Measurements from ENCODE around the gene GTF2IRD1.
"Not testable (repeated sequence)": the region's sequence is repeated elsewhere in the genome, so short reads cannot be mapped to it uniquely, and the experiment has no call there.

GTF2IRD1 gene

DNA sequence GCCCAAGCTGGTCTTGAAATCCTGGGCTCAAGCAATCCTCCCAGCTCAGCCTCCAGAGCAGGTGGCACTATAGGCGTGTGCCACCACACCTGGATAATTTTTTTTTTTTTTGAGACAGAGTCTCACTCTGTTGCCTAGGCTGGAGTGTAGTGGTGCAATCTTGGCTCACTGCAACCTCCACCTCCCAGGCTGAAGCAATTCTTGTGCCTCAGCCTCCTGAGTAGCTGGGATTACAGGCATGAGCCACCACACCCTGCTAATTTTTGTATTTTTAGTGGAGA, 16.5 kb upstream of the GTF2IRD1 start:
- not testable (repeated sequence) for DNase-seq

DNA sequence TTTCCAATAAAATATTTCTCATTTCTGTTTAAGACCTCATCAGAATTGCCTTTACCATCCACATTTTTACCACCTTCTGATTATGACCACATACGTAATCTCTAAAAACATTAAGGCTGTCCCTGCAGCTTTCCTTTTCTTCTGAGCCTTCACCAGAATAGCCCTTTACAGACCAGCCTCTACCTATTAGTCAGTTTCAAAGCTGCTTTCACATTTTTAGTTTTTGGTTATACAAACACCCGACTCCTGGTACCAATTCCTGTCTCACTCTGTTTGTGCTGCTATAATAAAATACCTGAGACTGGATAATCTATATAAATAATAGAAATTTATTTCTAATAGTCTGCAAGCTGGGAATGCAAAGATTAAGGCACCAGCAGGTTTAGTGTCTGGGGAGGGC, 15.4 kb upstream of the GTF2IRD1 start:
- DNase-seq, result no peak

DNA sequence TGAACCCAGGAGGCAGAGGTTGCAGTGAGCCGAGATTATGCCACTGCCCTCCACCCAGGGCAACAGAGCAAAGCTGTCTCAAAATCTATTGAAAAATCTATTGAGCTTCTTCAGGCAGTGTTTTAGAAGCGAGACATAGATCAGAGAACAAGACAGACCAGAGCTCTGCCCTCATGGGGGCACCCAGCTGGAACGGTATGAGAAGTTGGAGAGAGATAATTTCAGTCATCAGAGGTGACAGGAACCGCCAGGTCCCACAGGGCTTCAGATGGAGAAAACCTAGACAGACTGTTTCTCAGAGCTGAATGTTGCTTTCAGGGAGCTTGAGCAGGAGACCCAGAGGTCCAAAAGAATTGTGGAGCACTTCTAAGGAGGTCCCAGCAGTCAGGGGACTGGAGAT, 14.2 kb upstream of the GTF2IRD1 start:
- no peak for DNase-seq

DNA sequence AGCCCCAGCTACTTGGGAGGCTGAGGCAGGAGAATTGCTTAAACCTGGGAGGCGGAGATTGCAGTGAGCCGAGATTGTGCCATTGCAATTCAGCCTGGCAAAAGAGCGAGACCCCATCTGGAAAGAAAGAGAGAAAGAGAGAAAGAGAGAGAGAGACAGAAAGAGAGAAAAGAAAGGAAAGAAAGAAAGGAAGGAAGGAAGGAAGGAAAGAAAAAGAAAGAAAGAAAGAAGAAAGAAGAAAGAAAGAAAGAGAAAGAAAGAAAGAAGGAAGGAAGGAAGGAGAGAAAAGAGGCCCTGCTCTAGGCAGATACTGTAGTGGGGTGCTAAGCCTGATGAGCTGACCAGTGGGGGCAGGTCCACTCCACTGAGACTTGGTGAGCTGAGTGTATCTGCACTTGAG, 13.6 kb upstream of the GTF2IRD1 start:
- not testable (repeated sequence) for DNase-seq

DNA sequence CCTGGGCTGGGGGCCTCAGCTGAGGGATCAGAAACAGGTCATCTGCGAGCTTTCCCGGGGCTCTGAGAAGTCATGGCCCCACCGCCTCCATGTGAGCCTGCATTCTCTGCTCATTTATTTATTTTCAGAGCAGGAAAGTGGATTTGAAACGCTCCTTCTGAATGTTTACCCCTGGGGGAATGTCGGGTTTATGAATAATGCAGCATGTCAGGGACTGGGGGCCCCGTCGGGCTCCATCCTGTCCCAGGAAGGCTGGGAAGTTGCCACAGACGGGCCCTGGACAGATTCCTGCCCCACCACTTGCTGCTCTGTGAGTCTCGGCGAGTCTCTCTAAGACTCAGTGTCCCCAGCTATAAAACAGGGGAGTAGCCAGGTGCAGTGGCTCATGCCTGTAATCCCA, 11.9 kb upstream of the GTF2IRD1 start:
- no peak for DNase-seq

DNA sequence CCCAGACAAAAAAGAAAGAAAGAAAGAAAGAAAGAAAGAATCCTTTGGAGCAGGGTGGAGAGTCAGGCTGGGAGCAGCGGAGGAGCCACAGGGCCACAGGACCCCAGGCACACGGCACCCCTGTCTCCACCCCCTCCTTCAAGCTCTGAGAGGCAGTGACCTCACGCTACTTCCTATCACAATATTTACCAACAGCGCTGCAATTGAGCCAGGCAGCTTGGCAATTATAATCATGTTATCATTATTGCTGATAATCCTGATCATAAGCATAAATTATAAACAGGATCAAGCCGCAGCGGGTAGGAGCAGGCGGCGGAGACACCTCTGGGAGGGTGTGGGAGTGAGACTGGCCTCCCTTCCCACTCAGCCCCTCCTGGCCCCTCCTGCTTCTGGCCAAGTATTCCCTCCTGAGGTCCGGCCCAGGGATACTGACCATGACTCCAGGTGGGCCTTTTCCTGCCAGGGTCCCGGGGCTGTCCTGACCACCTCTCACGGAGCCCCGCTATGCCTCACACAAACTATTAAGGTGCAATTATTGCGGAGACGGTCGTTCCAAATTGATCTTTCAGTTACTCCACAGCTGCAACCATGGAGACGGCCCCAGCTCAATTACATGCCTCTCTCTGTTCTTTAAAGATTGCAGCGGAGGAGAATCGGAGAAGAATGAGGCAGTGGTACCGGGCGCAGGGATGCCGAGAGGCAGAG, 10.0 kb upstream of the GTF2IRD1 start:
- no peak for DNase-seq

DNA sequence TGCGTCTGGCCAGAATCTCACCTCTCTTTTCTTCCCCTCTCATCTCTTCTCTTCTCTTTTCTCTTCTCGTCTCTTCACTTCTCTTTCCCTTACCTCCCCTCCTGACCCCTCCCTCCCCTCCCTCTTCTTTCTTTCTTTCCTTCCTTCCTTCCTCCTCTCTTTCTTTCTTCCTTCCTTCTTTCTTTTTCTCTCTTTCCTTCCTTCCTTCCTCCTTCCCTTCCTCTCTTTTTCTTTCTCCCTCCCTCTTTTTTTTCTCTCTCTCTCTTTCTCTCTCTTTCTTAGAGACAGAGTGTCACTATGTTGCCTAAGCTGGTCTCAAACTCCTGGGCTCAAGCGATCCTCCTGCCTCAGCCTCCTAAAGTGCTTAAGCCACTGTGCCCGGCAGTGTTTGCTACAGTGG, 4.6 kb upstream of the GTF2IRD1 start:
- no peak for DNase-seq

DNA sequence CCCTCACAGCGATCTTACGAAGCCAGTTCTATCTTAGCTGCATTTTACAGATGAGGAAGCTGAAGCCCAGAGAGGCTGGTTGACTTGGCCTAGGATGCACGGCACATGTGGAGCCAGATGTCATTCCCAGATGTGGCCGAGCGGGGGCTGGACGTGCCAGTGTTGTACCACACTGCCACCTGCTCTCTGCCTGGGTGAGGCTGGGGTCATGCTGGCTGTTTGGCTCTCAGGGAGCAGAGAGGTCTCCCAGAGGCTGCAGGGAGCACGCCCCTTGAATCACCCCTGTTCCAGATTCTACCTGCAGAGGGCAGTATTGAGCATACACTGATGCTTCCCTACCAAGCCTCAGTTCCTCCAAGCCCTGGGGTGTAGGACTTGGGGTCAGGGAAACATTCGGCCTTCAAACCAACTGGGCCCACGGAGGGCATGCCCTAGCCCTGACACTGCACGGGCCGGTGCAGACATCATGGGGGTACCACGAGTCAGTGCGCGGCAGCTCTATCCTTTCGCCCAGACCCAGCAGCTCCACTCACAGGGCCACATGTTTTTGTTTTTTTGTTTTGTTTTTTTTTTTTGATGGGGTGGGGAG, 3.8 kb upstream of the GTF2IRD1 start:
- DNase-seq, result peak; percentile 42

DNA sequence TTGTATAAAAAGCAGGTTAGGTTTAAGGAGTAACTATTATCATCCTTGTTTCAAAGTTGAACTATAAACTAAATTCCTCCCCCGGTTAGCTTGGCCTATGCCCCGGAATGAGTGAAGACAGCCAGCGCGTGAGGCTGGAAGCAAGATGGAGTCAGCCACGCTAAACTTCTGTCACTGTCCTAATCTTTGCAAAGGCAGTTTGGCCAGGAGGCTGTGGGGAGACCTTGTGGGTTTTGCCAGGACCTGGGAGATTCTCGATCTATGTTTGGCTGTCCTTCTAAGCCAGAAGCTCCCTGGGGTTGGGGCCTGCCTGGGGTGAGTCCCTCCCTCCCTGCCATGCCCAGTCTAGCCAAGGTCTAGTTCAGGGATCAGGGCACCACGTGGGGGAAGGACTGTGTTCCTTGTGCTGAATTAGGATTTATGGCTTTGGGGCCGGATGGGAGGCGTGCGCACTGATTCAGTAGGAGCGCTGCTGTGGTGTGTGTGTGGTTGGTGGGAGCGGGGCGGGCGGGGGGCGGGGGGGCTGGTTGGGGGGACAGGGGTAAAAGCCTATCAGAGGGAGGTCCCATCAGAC, 871 bp upstream of the GTF2IRD1 start:
- no peak for DNase-seq

DNA sequence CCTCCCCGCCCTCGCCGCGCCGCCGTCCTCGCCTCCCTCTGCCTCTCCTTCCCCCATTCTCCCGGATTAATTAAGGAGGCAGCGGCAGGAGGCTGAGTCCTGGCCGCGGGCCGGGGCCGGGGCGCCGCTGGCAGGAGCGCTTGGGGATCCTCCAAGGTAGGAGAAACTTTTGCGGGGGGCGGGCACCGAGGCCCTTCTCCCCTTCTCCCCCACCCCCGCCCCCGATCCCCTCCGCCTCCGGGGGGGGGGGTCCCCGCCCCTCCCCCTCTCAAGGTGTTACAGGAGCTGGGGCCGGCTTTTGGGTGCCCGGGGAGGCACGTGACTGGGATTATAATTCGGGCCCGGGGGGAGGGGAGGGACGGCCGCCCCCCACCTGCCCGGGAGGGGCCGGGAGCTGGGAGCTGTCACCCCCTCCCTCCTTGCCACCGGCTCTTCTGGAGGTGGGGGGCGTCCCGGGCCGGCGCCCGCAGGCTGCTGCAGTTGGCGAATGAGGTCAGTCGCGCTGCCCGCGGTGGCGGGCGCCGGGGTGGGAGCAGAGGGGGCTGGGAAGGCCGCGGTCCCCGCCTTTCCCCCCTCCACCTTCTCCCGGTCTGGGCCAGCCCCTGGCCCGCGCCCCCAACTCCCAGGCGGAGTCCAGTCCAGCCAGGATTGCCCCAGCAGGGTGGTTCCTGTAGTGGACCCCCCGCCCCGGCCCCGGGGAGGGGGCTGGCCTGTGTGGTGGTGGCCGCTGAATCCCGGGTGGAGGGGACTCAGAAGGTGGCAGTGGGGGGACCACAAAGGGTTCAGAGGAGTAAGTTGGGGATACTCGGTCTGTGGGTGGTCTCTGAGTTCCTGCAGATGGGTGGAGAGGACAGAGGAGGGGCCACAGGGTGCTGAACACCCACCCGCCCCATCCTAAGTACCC, 567 bp downstream of the GTF2IRD1 start:
- DNase-seq, result no peak

DNA sequence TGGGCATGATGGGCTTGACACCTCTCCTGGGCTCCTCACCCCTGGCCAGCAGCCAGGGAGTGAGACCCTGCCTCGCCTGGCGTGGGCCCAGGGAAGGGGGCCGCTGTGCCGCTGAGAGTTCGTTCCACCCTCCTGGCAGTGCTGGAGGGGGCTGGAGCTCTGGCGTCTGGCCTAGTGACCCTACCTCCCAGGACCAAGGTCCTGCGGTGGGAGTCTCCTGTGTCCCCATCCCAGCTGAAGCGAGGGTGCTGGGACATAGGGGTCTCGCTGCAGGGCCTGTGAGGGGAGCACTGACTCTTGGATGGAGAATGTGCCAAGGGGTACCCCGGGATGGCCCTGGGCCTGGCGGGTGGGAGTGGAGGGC, 1.2 kb downstream of the GTF2IRD1 start:
- DNase-seq, result no peak

DNA sequence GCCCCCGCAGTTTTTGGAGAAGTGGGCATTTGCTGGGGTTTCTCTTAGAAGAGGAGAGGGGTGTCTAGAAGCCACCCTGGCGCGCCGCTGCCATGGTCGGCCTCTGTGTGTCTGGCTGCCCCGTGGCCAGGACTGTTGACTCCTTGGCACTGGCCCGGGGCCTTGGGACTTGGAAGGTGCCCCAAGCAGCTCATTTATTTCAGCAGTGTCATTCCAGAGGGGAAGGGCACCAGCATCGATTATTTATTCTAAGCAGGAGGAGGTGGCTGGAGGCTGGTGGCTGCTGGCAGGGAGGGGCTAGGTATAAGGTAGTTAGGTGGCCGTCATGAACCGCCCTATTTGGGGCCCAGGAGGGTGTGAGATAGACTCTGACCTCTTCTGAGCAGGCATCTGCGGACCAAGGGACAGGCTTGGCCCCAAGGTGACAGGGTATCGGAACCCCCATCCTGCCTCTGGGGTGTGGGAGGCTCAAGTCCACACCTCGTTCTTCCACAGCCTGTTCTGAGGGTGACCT, 1.6 kb downstream of the GTF2IRD1 start:
- DNase-seq, result no peak

DNA sequence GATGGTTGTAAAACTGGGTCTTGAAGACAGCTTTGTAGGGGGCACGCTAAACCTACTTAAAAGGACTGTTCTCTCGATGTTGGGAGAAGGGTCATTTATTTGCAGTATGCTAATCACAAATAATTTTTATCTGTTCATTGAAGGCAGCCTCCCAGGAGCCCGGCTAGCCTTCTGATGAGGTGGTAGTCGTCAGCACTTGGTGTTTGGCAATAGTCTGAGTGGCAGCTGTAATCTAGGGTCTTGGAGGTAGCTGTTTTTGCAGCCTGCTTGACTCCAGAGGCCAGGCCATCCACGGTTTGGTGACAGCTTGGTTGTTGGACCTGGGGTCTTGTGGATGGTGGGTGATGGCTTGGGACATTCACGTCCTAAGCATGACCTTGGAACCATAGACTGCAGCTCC, 2.2 kb downstream of the GTF2IRD1 start:
- no peak for DNase-seq

DNA sequence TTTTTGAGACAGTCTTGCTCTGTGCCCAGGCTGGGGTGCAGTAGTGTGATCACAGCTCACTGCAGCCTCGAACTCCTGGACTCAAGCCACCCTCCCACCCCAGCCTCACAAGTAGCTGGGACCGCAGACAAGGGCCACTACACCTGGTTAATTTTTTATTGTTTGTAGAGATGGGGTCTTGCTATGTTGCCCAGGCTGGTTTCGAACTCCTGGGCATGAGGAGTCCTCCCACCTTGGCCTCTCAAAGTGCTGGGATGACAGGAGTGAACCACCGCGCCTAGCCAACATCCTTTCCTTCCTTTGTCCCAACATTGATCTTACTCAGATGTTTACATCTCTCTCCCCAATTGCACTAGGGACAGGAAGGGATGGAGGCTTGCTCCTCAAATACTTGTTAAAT, 3.3 kb downstream of the GTF2IRD1 start:
- DNase-seq, result no peak

DNA sequence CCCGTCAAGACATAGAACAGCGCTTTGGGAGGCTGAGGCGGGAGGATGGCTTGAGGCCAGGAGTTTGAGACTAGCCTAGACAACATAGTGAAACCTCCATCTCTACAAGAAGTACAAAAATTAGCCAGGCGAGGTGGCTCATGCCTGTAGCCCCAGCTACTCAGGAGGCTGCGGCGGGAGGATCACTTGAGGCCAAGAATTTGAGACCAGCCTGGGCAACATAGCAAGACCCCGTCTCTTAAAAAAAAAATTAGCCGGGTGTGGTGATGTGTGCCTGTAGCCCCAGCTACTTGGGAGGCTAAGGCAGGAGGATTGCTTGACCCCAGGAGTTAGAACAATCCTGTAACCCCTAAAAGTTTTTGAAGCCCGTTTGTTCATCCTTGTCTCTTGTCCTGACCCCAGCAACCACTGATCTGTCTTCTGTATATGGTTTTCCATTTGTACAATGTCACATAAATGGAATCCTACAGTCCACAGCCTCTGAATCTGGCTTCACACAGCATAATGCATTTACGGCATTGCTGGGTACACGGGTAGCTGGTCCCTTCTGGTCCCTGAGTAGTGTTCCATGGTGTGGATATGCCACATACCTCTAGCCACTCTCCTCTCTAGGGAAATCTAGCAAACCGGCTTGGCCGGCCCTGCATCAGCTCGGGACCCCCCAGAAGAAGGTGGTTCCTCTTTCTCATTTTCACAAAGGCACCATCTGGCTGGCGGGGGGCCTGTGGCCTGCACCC, 8.4 kb downstream of the GTF2IRD1 start:
- no peak for DNase-seq

DNA sequence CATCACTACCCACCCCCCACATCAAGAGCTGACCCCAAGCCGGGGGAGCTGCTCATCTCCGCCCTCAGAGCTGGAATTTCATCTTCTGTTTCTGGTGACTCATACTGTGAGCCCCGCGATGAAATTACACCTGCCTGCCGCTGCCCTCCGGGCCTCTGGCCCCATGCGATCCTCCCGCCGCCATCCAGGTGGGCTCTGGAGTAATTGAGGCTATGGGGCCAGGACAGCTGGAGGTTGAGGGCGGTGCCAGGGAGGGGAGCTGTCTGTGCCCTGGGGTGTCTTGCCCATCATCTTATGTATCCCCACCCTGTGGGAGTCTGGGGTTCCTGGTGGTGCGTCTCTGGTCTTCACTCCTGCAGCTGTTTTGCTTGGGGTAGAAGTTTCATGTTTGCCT, 9.0 kb downstream of the GTF2IRD1 start:
- no peak for DNase-seq

DNA sequence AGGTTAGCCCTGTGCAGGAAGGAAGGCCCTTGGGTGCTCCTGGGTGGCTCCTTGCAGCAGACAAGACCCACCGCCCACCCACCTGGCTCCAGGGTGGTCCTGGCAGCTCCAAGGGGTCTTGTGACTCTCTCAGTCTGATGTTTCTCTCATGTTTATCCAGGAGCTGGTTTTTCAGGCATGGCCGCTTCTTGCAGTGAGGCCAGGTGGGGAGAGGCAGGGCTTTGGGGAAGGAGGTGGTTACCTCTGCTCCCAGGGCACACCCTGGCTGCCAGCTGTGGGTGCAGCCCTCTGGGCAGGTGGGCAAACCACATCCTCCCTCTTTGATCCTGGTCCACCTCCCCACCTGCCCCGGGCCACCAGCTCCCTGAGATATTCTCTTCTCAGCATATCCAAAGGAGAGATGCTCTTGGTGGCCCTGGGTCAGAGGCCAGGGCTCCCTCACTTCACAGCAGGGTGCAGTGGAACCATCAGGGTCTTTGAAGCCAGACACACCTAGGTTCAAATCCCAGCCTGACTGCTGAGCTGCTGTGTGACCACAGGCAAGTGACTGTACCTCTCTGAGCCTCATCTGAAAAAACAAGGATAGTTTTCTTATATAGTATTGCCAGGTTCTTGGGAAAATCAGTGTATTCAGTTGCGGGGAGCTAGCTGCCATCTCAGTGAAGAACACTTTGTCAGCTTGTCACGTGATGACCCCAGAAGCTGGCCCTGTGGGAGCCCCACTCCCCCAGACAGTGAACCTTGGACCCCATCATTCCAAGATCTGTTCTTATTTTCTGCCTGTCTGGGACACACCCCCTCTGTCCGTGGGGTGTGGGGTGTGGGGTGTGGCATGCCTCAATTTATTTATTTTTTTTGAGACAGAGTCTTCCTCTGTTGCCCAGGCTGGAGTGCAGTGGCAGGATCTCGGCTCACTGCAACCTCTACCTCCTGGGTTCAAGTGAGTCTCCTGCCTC, 11.5 kb downstream of the GTF2IRD1 start:
- no peak for DNase-seq

DNA sequence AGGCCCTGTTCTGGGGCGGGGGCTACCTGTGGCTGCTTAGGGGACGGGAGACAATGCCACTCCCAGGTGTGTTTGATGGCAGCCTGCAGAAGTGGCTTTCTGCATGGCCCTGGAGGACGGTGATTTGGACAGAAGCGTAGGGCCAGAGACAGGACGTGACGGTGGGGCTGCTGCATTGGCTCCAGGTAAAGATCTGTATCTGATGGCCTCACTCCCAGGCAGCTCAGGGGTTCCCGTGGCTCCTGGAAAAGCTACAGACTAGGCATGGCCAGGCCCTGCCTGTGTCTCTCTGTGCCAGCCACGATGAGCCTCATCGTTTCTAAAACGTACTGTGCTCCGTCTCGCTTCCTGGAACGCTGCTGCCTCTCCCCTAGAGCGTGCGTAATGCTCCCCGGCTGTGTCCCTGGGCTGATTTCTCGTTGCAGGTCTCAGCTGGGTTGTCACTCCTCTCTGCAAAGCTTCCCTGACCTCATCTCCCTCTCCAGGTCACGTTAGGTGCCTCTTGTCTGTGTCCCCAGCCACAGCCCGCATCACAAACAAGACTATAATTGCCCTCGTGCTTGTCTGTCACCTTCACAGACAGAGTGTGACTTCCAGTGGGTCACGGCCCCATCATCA, 12.6 kb downstream of the GTF2IRD1 start:
- no peak for DNase-seq

DNA sequence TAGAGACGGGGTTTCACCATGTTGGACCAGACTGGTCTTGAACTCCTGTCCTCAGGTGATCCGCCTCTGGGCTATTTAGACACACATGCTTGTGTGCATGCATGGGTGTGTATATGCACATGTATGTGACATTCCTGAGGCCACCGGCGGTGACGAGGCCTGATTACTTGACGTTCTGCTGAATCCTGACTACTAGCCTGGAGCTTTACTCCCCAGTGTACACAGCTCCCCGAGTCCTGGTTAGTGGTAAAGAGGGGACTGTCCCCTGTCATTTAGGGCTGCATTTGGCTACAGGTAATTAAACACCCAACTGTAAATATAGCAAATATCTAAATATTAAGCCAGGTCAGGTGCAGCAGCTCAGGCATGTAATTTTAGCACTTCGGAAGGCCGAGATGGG, 14.2 kb downstream of the GTF2IRD1 start:
- no peak for DNase-seq

DNA sequence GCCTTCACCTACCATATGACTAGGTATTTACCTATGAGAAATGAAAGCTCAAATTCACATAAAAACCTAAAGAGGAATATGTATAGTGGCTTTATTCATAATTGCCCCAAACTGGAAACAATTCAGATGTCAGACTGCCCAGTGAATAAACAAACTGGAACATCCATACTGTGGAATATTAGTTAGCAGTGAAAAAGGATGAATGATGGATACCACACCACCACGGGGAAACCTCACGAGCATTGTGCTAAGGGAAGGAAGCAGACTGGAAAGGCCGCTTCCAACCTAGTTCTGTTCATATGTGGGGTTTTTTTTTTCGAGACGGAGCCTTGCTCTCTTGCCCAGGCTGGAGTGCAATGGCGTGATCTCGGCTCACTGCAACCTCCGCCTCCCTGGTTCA, 16.8 kb downstream of the GTF2IRD1 start:
- no peak for DNase-seq

DNA sequence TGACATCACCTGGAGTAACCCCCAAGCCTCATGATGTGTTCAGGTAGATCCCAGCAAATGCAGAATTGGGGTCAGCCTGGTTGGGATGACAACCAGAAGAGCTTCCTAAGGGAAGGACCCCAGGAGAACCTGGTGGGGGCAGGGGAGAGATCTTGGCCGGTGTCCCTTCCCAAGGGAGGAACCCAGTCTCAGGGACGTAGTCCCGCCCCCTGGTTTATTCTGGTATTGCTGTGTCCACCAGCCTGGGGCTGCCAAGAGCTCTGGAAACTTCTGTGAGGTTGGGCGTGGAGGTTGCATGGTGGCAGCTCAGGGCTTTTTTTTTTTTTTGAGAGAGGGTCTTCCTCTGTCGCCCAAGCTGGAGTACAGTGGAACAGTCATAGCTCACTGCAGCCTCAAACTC, 19.4 kb downstream of the GTF2IRD1 start:
- no peak for DNase-seq
